Large intestine (tissue), 12 donors: Measurements from ENCODE around the gene LRRC3. TPM values are rescaled to one million over a fixed set of nuclear protein-coding genes. Genes with fewer than 3 reads are reported as not detected.

Source experiments
- DNase-seq, 2 donors: peaks; one replicate each; pipeline versions ENCODE4 v3.0.0 to v3.0.0-alpha.2; 2013
- H3K27ac ChIP-seq: one replicate; pipeline ENCODE4 v1.5.1; 2013; ENCODE audit warnings: low read length
- H3K27me3 ChIP-seq: 2 replicates; pipeline ENCODE4 v1.6.1; 2013; ENCODE audit warnings: low read length; ENCODE audit not compliant: control insufficient read depth, insufficient read depth
- H3K36me3 ChIP-seq: 2 replicates; pipeline ENCODE4 v1.6.1; 2013; ENCODE audit warnings: low read length; ENCODE audit not compliant: control insufficient read depth, insufficient read depth
- H3K4me1 ChIP-seq: one replicate; pipeline ENCODE4 v1.6.1; 2013; ENCODE audit warnings: low read length; ENCODE audit not compliant: control insufficient read depth, insufficient read depth
- H3K4me3 ChIP-seq: one replicate; pipeline ENCODE4 v1.5.1; 2013; ENCODE audit warnings: low read length
- H3K9me3 ChIP-seq: one replicate; pipeline ENCODE4 v1.6.1; 2013; ENCODE audit warnings: mild to moderate bottlenecking, low read depth, low read length, moderate library complexity; ENCODE audit not compliant: control insufficient read depth
- WGBS: methylation state at CpG from one replicate; pipeline ENCODE4 v1.1.5; 2013; ENCODE audit warnings: low lambda C conversion rate; ENCODE audit not compliant: insufficient coverage; 5-methylcytosine and 5-hydroxymethylcytosine counted together
- long read RNA-seq, 11 donors: transcript quantifications; one replicate each; lab custom pipeline, GENCODE V29; 2026
- polyA plus RNA-seq: library from polyadenylated mRNA; unstranded; fragments of 120-200 nt; gene quantifications from one replicate; pipeline ENCODE4 v1.2.1, GENCODE V29; 2013

Gene LRRC3
- polyA plus RNA-seq = 18.8 TPM
- long read RNA-seq, donor 1, full-length matches to known transcripts = 3 of 3 reads
- long read RNA-seq, donor 1, partial matches to known transcripts = 0 of 3 reads
- long read RNA-seq, donor 1, other reads (novel, unspliced or antisense) = 0 of 3 reads
- long read RNA-seq, donor 2, full-length matches to known transcripts = 9 of 9 reads
- long read RNA-seq, donor 2, partial matches to known transcripts = 0 of 9 reads
- long read RNA-seq, donor 2, other reads (novel, unspliced or antisense) = 0 of 9 reads
- long read RNA-seq, donor 3, full-length matches to known transcripts = 18 of 18 reads
- long read RNA-seq, donor 3, partial matches to known transcripts = 0 of 18 reads
- long read RNA-seq, donor 3, other reads (novel, unspliced or antisense) = 0 of 18 reads
- long read RNA-seq, donor 4, full-length matches to known transcripts = 2 of 2 reads
- long read RNA-seq, donor 4, partial matches to known transcripts = 0 of 2 reads
- long read RNA-seq, donor 4, other reads (novel, unspliced or antisense) = 0 of 2 reads
- long read RNA-seq, donor 5, full-length matches to known transcripts = 2 of 2 reads
- long read RNA-seq, donor 5, partial matches to known transcripts = 0 of 2 reads
- long read RNA-seq, donor 5, other reads (novel, unspliced or antisense) = 0 of 2 reads
- long read RNA-seq, donor 6, full-length matches to known transcripts = 11 of 11 reads
- long read RNA-seq, donor 6, partial matches to known transcripts = 0 of 11 reads
- long read RNA-seq, donor 6, other reads (novel, unspliced or antisense) = 0 of 11 reads
- long read RNA-seq, donor 7, full-length matches to known transcripts = 4 of 4 reads
- long read RNA-seq, donor 7, partial matches to known transcripts = 0 of 4 reads
- long read RNA-seq, donor 7, other reads (novel, unspliced or antisense) = 0 of 4 reads
- long read RNA-seq, donor 8, full-length matches to known transcripts = 6 of 6 reads
- long read RNA-seq, donor 8, partial matches to known transcripts = 0 of 6 reads
- long read RNA-seq, donor 8, other reads (novel, unspliced or antisense) = 0 of 6 reads
- long read RNA-seq, donor 9, full-length matches to known transcripts = 4 of 4 reads
- long read RNA-seq, donor 9, partial matches to known transcripts = 0 of 4 reads
- long read RNA-seq, donor 9, other reads (novel, unspliced or antisense) = 0 of 4 reads
- long read RNA-seq, donor 10, full-length matches to known transcripts = 6 of 6 reads
- long read RNA-seq, donor 10, partial matches to known transcripts = 0 of 6 reads
- long read RNA-seq, donor 10, other reads (novel, unspliced or antisense) = 0 of 6 reads
- long read RNA-seq, donor 11, full-length matches to known transcripts = 2 of 2 reads
- long read RNA-seq, donor 11, partial matches to known transcripts = 0 of 2 reads
- long read RNA-seq, donor 11, other reads (novel, unspliced or antisense) = 0 of 2 reads

- no CpG with 5 or more reads among the region's 45 CpGs for WGBS
- DNase-seq = peak; percentile 80 to 88
- Histone ChIP-seq H3K9me3 (peaks cover 16% of the 10 kb centered on the region), H3K4me1 (peaks cover 30% of the 10 kb centered on the region), H3K27ac (peak within 1 kb of the TSS; percentile 60), H3K36me3 (peaks cover 10% of the 10 kb centered on the region), H3K27me3 (peaks cover 5% of the 10 kb centered on the region), H3K4me3 (peak within 1 kb of the TSS; percentile 68)
These were observed at the start of gene LRRC3 for GRCh38 chr21:44454747-44455523. Gene LRRC3, plus strand, starts transcription at chr21:44455510. Its CDS starts 1,135 bp downstream, at chr21:44456645.

- Histone ChIP-seq H3K9me3 (peaks cover 15% of the 10 kb centered on the region), H3K4me1 (no peaks in the 10 kb centered on the region), H3K4me3 (no peak overlapping the region), H3K27me3 (no peaks in the 10 kb centered on the region), H3K36me3 (no peaks in the 10 kb centered on the region), H3K27ac (no peak overlapping the region)
- DNase-seq = no peak
- no CpG with 5 or more reads among the region's 37 CpGs for WGBS
These were observed 49.1 kb upstream of the LRRC3 start for GRCh38 chr21:44405948-44406872.

GRCh38 chr21:44406953-44407352, 48.4 kb upstream of the LRRC3 start:
- no CpG with 5 or more reads among the region's 8 CpGs for WGBS
- no peaks in the 10 kb centered on the region for H3K4me1 ChIP-seq
- H3K27me3 ChIP-seq = no peaks in the 10 kb centered on the region
- H3K36me3 ChIP-seq = no peaks in the 10 kb centered on the region
- no peak overlapping the region for H3K4me3 ChIP-seq
- H3K9me3 ChIP-seq = peaks cover 15% of the 10 kb centered on the region
- no peak overlapping the region for H3K27ac ChIP-seq
- no peak for DNase-seq

- H3K27me3 ChIP-seq = no peaks in the 10 kb centered on the region
- H3K27ac ChIP-seq = no peak overlapping the region
These were observed 47.8 kb upstream of the LRRC3 start for GRCh38 chr21:44407493-44407892.

GRCh38 chr21:44408226-44408625, 47.1 kb upstream of the LRRC3 start:
- Histone ChIP-seq H3K9me3 (peaks cover 15% of the 10 kb centered on the region), H3K27me3 (no peaks in the 10 kb centered on the region), H3K27ac (no peak overlapping the region), H3K4me3 (no peak overlapping the region), H3K36me3 (no peaks in the 10 kb centered on the region), H3K4me1 (no peaks in the 10 kb centered on the region)
- WGBS = 93% methylated on average over 3 of the region's 15 CpGs
- no peak for DNase-seq

More at GRCh38 chr21:44407493-44407892, 47.8 kb upstream of the LRRC3 start:
- H3K9me3 ChIP-seq = peaks cover 15% of the 10 kb centered on the region
- no peaks in the 10 kb centered on the region for H3K4me1 ChIP-seq
- no peak for DNase-seq
- no peaks in the 10 kb centered on the region for H3K36me3 ChIP-seq
- 95% methylated on average over 4 of the region's 7 CpGs for WGBS
- no peak overlapping the region for H3K4me3 ChIP-seq

- H3K27ac ChIP-seq = no peak overlapping the region
- WGBS = no CpG with 5 or more reads among the region's 27 CpGs
- no peaks in the 10 kb centered on the region for H3K36me3 ChIP-seq
- no peak for DNase-seq
- H3K4me3 ChIP-seq = no peak overlapping the region
- H3K9me3 ChIP-seq = peaks cover 15% of the 10 kb centered on the region
- H3K27me3 ChIP-seq = no peaks in the 10 kb centered on the region
- no peaks in the 10 kb centered on the region for H3K4me1 ChIP-seq
These were observed 41.6 kb upstream of the LRRC3 start for GRCh38 chr21:44413566-44414290.

GRCh38 chr21:44414291-44415072, 40.8 kb upstream of the LRRC3 start:
- H3K4me1 ChIP-seq = no peaks in the 10 kb centered on the region
- H3K9me3 ChIP-seq = peaks cover 21% of the 10 kb centered on the region
- H3K4me3 ChIP-seq = no peak overlapping the region
- no CpG with 5 or more reads among the region's 30 CpGs for WGBS
- no peak overlapping the region for H3K27ac ChIP-seq
- DNase-seq = no peak
- no peaks in the 10 kb centered on the region for H3K36me3 ChIP-seq
- no peaks in the 10 kb centered on the region for H3K27me3 ChIP-seq
